KMS-11 (cell line): Measurements from ENCODE around the gene CNGB1.

Experiments
- H2AFZ ChIP-seq: fragments of 200-600 bp; sonication (generic); 2 replicates; pipeline ENCODE4 v1.6.1; 2016; ENCODE audit warnings: antibody characterized with exemption, mixed run types, low read depth
- H3K27ac ChIP-seq: fragments of 200-600 bp; sonication (generic); 2 replicates; pipeline ENCODE4 v1.6.1; 2016; ENCODE audit warnings: mild to moderate bottlenecking, mixed run types
- H3K27me3 ChIP-seq: fragments of 200-600 bp; sonication (generic); 2 replicates; pipeline ENCODE4 v1.6.1; 2017; ENCODE audit warnings: mild to moderate bottlenecking, low read depth, mixed run types, moderate library complexity; ENCODE audit not compliant: insufficient read depth
- H3K36me3 ChIP-seq: fragments of 200-600 bp; sonication (generic); 2 replicates; pipeline ENCODE4 v1.6.1; 2017; ENCODE audit warnings: mild to moderate bottlenecking, mixed run types; ENCODE audit not compliant: insufficient read depth
- H3K4me1 ChIP-seq: fragments of 200-600 bp; sonication (generic); 2 replicates; pipeline ENCODE4 v1.6.1; 2016; ENCODE audit warnings: mild to moderate bottlenecking, low read depth, mixed run types; ENCODE audit not compliant: poor library complexity, severe bottlenecking
- H3K4me2 ChIP-seq: fragments of 200-600 bp; sonication (generic); 2 replicates; pipeline ENCODE4 v1.7.0; 2016; ENCODE audit warnings: mild to moderate bottlenecking, mixed run types
- H3K4me3 ChIP-seq: fragments of 200-600 bp; sonication (generic); IDR thresholded peaks from 2 replicates; pipeline ENCODE4 v1.6.1; 2017; ENCODE audit warnings: low read depth, low read length, mixed read lengths; ENCODE audit not compliant: insufficient read depth
- H3K79me2 ChIP-seq: fragments of 200-600 bp; sonication (generic); 2 replicates; pipeline ENCODE4 v1.6.1; 2016; ENCODE audit warnings: low read depth, mixed run types; ENCODE audit not compliant: insufficient read depth
- H3K9ac ChIP-seq: fragments of 200-600 bp; sonication (generic); 2 replicates; pipeline ENCODE4 v1.6.1; 2016; ENCODE audit warnings: mild to moderate bottlenecking, mixed run types
- H4K20me1 ChIP-seq: fragments of 200-600 bp; sonication (generic); 2 replicates; pipeline ENCODE4 v1.6.1; 2016; ENCODE audit warnings: mild to moderate bottlenecking, mixed run types; ENCODE audit not compliant: insufficient read depth
- TF ChIP-seq, protein P1 (sequence below): fragments of 200-600 bp; sonication (generic); conservative IDR thresholded peaks from 2 replicates; pipeline ENCODE4 v1.6.1; 2017; ENCODE audit warnings: low read depth, mild to moderate bottlenecking, antibody characterized with exemption, low read length, moderate library complexity, mixed read lengths

CNGB1 gene

DNA sequence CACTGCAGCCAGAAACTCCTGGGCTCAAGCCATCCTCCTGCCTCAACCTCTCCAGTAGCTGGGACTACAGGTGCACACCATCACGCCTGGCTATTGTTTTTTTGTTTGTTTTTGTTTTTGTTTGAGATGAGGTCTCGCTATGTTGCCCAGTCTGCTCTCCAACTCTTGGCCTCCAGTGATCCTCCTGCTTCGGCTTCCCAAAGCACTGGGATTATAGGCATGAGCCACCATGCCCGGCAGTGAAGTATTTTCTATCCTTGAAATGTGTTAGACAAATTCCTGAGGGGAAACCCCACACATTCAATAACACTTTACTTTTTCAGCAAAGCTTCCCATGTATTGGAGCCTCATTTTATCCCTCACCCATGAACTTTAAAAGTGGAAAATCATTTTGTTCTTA is 87.4 kb downstream of the CNGB1 start:
- Histone ChIP-seq H3K4me3 (no peak overlapping the region), H2AFZ (no peak overlapping the region)

DNA sequence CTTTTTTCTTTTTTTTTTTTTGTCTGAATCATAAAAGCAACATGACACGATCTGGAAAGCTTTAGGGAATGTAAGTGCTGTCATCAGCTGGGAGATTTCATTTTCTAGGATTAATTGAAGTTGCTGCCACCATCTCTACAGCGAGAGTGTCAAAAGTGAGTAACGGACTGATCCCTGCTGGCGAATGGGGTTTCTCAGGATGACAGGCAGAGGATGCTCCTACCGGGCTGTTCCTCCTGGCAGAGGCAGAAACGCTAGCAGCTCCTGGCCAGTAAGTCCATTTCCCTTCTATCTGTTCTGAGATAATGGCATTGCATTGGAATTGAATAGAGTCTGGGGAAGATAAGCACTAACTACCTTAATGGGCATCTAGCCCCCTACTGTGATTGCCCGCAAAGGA is 88.1 kb downstream of the CNGB1 start:
- H3K9ac ChIP-seq, result no peak overlapping the region
- H3K4me3 ChIP-seq, result no peak overlapping the region
- H4K20me1 ChIP-seq, result no peaks in the 10 kb centered on the region
- H3K79me2 ChIP-seq, result no peaks in the 10 kb centered on the region
- no peaks in the 10 kb centered on the region for H3K27me3 ChIP-seq
- H3K36me3 ChIP-seq, result no peaks in the 10 kb centered on the region
- H3K27ac ChIP-seq, result no peak overlapping the region
- TF ChIP-seq, protein P1, sequence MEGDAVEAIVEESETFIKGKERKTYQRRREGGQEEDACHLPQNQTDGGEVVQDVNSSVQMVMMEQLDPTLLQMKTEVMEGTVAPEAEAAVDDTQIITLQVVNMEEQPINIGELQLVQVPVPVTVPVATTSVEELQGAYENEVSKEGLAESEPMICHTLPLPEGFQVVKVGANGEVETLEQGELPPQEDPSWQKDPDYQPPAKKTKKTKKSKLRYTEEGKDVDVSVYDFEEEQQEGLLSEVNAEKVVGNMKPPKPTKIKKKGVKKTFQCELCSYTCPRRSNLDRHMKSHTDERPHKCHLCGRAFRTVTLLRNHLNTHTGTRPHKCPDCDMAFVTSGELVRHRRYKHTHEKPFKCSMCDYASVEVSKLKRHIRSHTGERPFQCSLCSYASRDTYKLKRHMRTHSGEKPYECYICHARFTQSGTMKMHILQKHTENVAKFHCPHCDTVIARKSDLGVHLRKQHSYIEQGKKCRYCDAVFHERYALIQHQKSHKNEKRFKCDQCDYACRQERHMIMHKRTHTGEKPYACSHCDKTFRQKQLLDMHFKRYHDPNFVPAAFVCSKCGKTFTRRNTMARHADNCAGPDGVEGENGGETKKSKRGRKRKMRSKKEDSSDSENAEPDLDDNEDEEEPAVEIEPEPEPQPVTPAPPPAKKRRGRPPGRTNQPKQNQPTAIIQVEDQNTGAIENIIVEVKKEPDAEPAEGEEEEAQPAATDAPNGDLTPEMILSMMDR, result no peak
- H2AFZ ChIP-seq, result no peak overlapping the region
- H3K4me2 ChIP-seq, result no peak overlapping the region
- H3K4me1 ChIP-seq, result no peaks in the 10 kb centered on the region

More for the DNA sequence above, 87.4 kb downstream of the CNGB1 start:
- no peak overlapping the region for H3K27ac ChIP-seq
- no peak overlapping the region for H3K9ac ChIP-seq
- no peaks in the 10 kb centered on the region for H3K79me2 ChIP-seq
- H4K20me1 ChIP-seq, result no peaks in the 10 kb centered on the region
- no peaks in the 10 kb centered on the region for H3K36me3 ChIP-seq
- TF ChIP-seq, protein P1, result no peak
- no peaks in the 10 kb centered on the region for H3K4me1 ChIP-seq
- H3K27me3 ChIP-seq, result no peaks in the 10 kb centered on the region
- no peak overlapping the region for H3K4me2 ChIP-seq

DNA sequence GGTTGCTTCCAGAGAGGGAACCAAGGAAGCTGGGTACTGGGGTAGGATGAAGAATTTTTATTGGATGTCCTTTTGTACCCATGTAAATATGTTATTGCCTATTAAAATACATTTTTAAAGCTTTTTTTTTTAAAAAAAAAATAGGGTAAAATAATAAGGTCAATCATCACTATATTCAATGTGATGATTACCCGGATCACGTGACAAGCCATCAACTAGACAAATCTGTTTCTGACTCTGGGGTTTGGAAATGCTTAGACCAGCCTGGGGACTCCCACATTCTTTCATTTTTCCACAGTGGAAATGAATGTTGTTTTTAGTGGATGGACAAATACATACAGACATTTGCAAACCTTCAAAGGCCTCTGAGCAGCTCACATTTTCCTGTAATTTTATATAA is 88.7 kb downstream of the CNGB1 start:
- Histone ChIP-seq H4K20me1 (no peaks in the 10 kb centered on the region), H3K27ac (no peak overlapping the region), H3K27me3 (no peaks in the 10 kb centered on the region), H3K4me1 (no peaks in the 10 kb centered on the region), H2AFZ (no peak overlapping the region), H3K79me2 (no peaks in the 10 kb centered on the region), H3K9ac (no peak overlapping the region), H3K4me2 (no peak overlapping the region), H3K36me3 (no peaks in the 10 kb centered on the region), H3K4me3 (no peak overlapping the region)
- TF ChIP-seq, protein P1, result no peak

DNA sequence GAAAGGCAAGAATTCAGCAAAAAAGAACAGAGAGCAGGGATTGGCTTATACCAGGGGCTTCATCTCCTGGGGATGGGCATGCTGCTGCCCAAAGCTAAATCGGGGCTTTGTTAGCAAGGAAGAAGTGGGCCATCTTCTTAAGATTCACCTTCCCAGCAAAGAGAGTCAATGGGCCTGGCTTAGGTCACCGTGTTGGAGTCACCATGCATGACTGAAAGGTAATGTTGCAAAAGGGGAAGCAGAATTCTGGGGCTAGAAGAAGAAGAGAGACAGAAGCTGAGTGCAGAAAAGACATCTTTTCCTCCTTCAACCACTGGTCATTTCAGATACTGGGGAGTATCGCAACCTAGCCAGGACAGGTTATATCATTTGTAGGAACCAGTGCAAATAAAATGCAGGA is 92.3 kb downstream of the CNGB1 start:
- no peak overlapping the region for H3K4me2 ChIP-seq
- no peak overlapping the region for H3K27ac ChIP-seq
- no peaks in the 10 kb centered on the region for H3K27me3 ChIP-seq
- H3K79me2 ChIP-seq, result no peaks in the 10 kb centered on the region
- H2AFZ ChIP-seq, result no peak overlapping the region
- H3K4me1 ChIP-seq, result peaks cover 9% of the 10 kb centered on the region
- no peak overlapping the region for H3K4me3 ChIP-seq
- no peak overlapping the region for H3K9ac ChIP-seq
- no peaks in the 10 kb centered on the region for H4K20me1 ChIP-seq
- TF ChIP-seq, protein P1, result no peak
- H3K36me3 ChIP-seq, result no peaks in the 10 kb centered on the region

DNA sequence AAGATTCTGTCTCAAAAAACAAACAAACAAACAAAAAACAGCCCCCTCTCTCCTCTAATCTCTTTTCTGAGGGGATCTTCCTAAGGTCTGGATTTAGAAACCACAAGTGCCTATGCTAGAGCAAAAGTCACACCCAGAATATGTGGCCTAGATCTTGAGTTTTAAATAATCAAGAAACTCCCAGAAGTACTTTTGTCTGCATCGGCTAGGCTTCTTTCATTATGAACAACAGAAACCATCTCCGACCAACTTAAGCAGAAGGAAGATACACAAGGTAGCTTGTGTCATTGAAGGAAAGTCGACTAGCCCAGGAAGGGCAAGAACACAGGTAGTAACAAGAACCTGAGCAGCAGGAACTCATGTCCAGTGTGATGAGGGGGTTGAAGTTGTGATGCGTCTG is 94.7 kb downstream of the CNGB1 start:
- Histone ChIP-seq H3K36me3 (no peaks in the 10 kb centered on the region), H4K20me1 (no peaks in the 10 kb centered on the region), H2AFZ (peak overlapping the region; percentile 14; the same call in 1 of the 2 replicates), H3K4me2 (peak overlapping the region; percentile 15; the same call in 1 of the 2 replicates), H3K4me3 (no peak overlapping the region), H3K27me3 (no peaks in the 10 kb centered on the region), H3K27ac (no peak overlapping the region), H3K9ac (no peak overlapping the region), H3K79me2 (no peaks in the 10 kb centered on the region), H3K4me1 (peaks cover 9% of the 10 kb centered on the region)
- TF ChIP-seq, protein P1, result no peak
